Psoas muscle (tissue), 8 donors: Measurements from ENCODE around the gene ANKRD33. TPM values are rescaled to one million over a fixed set of nuclear protein-coding genes. Genes with fewer than 3 reads are reported as not detected.

Experiments used
- ATAC-seq, 4 donors: fragments of 200-7000 bp; cut with Tn5 transposase; one replicate each; pipeline ENCODE4 v1.9.1; 2020; ENCODE audit warnings: moderate library complexity in 3 of 4, mild to moderate bottlenecking in 2 of 4
- DNase-seq, 2 donors: peaks; one replicate each; pipeline ENCODE4 v3.0.0-alpha.2; 2020
- H3K27ac ChIP-seq: fragments of 200-600 bp; one replicate; pipeline ENCODE4 v1.8.0; 2022
- H3K27me3 ChIP-seq, 3 donors: fragments of 200-600 bp in 1 of 3; one replicate each; pipeline versions ENCODE4 v1.6.1 to v1.8.0; 2013 to 2022; ENCODE audit warnings: low read length in 2 of 3, mild to moderate bottlenecking in 2 of 3, moderate library complexity in 1 of 3; ENCODE audit not compliant: insufficient read depth in 3 of 3
- H3K36me3 ChIP-seq, 2 donors: fragments of 200-600 bp in 1 of 2; one replicate each; pipeline versions ENCODE4 v1.6.1 to v1.8.0; 2013 to 2022; ENCODE audit warnings: low read depth in 1 of 2, mild to moderate bottlenecking in 1 of 2, moderate library complexity in 1 of 2; ENCODE audit not compliant: insufficient read depth in 1 of 2
- H3K4me1 ChIP-seq: fragments of 200-600 bp; one replicate; pipeline ENCODE4 v1.8.0; 2022
- H3K4me3 ChIP-seq: fragments of 200-600 bp; one replicate; pipeline ENCODE4 v1.8.0; 2022; ENCODE audit warnings: mild to moderate bottlenecking
- H3K9me3 ChIP-seq: fragments of 200-600 bp; one replicate; pipeline ENCODE4 v1.8.0; 2022
- CTCF ChIP-seq: fragments of 200-600 bp; IDR thresholded peaks from one replicate; pipeline ENCODE4 v1.8.0; 2022; ENCODE audit warnings: antibody characterized with exemption
- WGBS, 3 donors: extraction: QIAGEN DNeasy Blood & Tissue Kit; methylation state at CpG; one replicate each; pipeline versions ENCODE4 v1.1.6 to v1.1.7; 2013; 5-methylcytosine and 5-hydroxymethylcytosine counted together
- intact Hi-C, 2 donors: fragments of 100-400 bp; cut with DNase I; formaldehyde crosslinking; loops; one replicate each; pipeline versions ENCODE4 v1.11.0 to v1.14.2; 2022
- polyA plus RNA-seq, 3 donors: library from polyadenylated mRNA; stranded (reverse); fragments of 200-250 nt; gene quantifications; one replicate each; pipeline ENCODE4 v1.2.3, GENCODE V29; 2013
- total RNA-seq, 4 donors: library from RNA; stranded (reverse); fragmentation: NEBNext Ultra II Directional in 2 of 4; extraction: Animal tissue kit (Norgen Biotek cat#: 25700) in 2 of 4; gene quantifications; one replicate each; pipeline versions ENCODE4 v1.2.1 to v1.2.4, GENCODE V29; 2021 to 2023
- donor health status: healthy with polysubstance abuse.
- donor health status: DM: no; HTN: no; CAD: no; lungs with moderate emphysema.
- donor health status: Bipolar disorder and iron deficiency.
- donor health status: healthy.
- donor health status: DM: yes; HTN: yes; CAD: no.
- donor health status: DM: no; HTN: no; CAD: no.
- donor health status: DM: no; HTN: no; CAD: no.
- donor health status: DM: yes; HTN: yes; CAD: no.

ANKRD33 gene
- total and polyA plus RNA-seq, 7 donors = 0.16 TPM; not detected in 6

- Histone ChIP-seq H3K4me1 (peaks cover 2% of the 10 kb centered on the region), H3K27ac (no peak overlapping the region), H3K9me3 (no peaks in the 10 kb centered on the region), H3K27me3 (peaks cover 0 to 28% (median 8%) of the 10 kb centered on the region in 3 donors), H3K4me3 (no peak overlapping the region), H3K36me3 (no peaks in the 10 kb centered on the region)
- 35 to 51% (median 36%) methylated on average over 6 of the region's 6 CpGs for WGBS, 3 donors
- ATAC-seq (no peak), DNase-seq (no peak)
- TF ChIP-seq CTCF = no peak
- intact Hi-C loops = no loop called here
Measured at GRCh38 chr12:51841727-51842126, 46.2 kb upstream of the ANKRD33 start.

- no peak for TF ChIP-seq CTCF
- Histone ChIP-seq H3K4me1 (peaks cover 10% of the 10 kb centered on the region), H3K9me3 (no peaks in the 10 kb centered on the region), H3K27me3 (peaks cover 0 to 55% (median 14%) of the 10 kb centered on the region in 3 donors), H3K27ac (no peak overlapping the region), H3K4me3 (no peak overlapping the region), H3K36me3 (no peaks in the 10 kb centered on the region)
- intact Hi-C loops = no loop called here
- ATAC-seq (no peak), DNase-seq (no peak)
- 86 to 87% (median 87%) methylated on average over 4 of the region's 4 CpGs for WGBS, 3 donors
Measured at GRCh38 chr12:51844854-51845253, 43.0 kb upstream of the ANKRD33 start.

GRCh38 chr12:51845482-51845881 lies 42.4 kb upstream of the ANKRD33 start:
- ATAC-seq = no peak
- Histone ChIP-seq H3K4me1 (peaks cover 10% of the 10 kb centered on the region), H3K36me3 (no peaks in the 10 kb centered on the region), H3K27me3 (peaks cover 0 to 61% (median 14%) of the 10 kb centered on the region in 3 donors), H3K27ac (no peak overlapping the region), H3K4me3 (no peak overlapping the region), H3K9me3 (no peaks in the 10 kb centered on the region)
- 70 to 78% (median 73%) methylated on average over 7 of the region's 7 CpGs for WGBS, 3 donors
- TF ChIP-seq CTCF = no peak
- DNase-seq = no peak
- intact Hi-C loops = no loop called here

GRCh38 chr12:51846271-51846691 lies 41.6 kb upstream of the ANKRD33 start:
- no peaks in the 10 kb centered on the region for H3K9me3 ChIP-seq
- H3K27ac ChIP-seq = no peak overlapping the region
- H3K36me3 ChIP-seq = no peaks in the 10 kb centered on the region
- ATAC-seq (no peak), DNase-seq (no peak)
- H3K4me3 ChIP-seq = peak overlapping the region; percentile 61
- peaks cover 0 to 64% (median 14%) of the 10 kb centered on the region in 3 donors for H3K27me3 ChIP-seq
- intact Hi-C loops = no loop called here
- H3K4me1 ChIP-seq = peaks cover 10% of the 10 kb centered on the region
- no peak for TF ChIP-seq CTCF
- WGBS, 3 donors = 56 to 68% (median 66%) methylated on average over 15 of the region's 15 CpGs
